ENCODE measurements around the gene GRID1.

Gene GRID1

DNA sequence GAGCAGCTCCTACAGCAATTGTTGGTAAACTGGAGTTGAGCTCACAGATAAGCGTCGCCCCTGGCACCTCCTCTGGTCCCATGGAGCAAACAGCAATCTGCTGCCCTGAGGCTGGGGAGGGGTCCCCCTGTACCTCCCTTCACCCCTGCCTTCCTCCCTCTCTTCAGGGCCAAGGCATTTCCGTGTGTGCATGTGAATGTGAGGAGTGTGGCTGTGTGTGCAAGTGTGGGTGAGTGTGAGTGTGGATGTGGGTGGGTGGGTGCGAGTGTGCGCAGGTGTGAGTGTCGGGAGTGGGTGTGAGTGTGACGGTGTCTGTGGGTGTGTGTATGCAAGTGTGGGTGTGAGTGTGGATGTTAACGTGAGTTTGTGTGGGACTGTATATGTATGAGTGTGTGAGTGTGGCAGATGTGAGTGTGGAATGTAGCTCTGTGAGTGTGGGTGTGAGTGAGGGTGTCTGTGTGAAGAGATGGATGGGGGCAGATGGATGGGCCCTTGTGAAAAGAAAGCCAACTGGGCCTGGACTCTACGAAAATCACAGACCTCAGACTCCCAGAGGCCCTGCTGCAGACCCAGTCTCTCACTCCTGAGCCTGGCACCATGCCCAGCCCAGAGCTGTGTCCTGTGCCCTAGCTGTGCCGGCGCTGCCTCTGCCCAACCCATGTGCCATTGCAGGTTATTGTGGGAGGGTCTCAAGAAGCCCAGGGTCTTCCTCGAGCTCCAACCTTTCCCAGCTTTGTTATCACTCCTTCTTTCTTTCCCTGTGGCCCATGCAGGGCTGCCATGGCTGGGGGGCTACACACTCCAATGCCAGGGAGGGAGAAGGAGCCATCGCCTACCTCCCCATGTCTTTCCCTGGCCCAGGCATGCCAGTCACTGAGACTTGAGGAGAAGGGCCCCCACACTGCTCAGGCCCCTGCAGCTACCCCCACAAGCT, 73.9 kb downstream of the GRID1 start:
- no peak for DNase-seq (ENCODE audit: low read depth)

- no peak for DNase-seq (ENCODE audit: low read depth)
Measured at GRCh38 chr10:86291616-86292340, 74.8 kb downstream of the GRID1 start.

- DNase-seq (ENCODE audit: low read depth): no peak
Measured at GRCh38 chr10:86290933-86291615, 75.5 kb downstream of the GRID1 start.

GRCh38 chr10:86289577-86289868, 77.1 kb downstream of the GRID1 start:
- no peak for DNase-seq (ENCODE audit: low read depth)

DNA sequence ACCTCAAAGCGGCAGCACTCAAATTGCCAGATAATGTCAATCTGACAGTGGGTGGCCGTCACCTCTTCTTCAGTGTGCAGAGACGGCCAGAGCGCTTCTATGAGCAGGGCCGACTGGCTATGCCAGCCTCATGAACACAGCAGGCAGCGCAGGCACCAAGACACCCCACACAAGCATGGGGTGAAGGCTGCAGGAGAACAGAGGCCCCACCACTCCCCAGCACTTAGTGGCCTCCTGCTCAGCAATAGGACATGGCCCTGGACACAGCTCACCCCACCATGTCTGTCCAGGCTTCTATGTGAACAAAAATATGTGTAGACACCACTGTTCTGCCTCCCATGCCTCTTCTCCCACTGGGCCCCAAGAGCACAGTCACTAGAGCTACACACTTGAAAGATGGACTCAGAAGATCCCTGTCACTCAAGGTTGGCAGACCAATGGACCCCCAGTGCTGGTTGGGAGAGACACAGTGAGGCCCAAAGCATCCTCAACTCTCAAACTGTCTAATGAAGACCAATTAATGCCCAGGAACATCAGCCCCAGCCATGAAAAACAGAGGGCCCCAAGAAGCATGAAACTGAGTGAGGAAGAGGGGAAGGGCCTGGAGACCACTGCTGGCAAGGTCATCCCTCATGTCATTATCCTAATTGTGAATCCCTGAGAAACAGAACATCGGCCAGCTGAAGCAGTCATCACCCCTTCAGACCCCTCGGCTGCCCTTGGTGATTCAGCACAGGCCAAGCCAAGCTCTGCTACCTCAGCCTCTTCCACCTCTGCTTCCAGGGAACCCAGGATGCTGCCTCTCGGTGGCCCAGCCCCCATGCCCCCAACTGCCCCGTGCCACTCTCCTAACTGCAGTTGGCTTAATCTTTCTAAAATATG, 77.7 kb downstream of the GRID1 start:
- no peak for DNase-seq (ENCODE audit: low read depth)

GRCh38 chr10:86287966-86288579, 78.5 kb downstream of the GRID1 start:
- DNase-seq (ENCODE audit: low read depth): no peak

DNA sequence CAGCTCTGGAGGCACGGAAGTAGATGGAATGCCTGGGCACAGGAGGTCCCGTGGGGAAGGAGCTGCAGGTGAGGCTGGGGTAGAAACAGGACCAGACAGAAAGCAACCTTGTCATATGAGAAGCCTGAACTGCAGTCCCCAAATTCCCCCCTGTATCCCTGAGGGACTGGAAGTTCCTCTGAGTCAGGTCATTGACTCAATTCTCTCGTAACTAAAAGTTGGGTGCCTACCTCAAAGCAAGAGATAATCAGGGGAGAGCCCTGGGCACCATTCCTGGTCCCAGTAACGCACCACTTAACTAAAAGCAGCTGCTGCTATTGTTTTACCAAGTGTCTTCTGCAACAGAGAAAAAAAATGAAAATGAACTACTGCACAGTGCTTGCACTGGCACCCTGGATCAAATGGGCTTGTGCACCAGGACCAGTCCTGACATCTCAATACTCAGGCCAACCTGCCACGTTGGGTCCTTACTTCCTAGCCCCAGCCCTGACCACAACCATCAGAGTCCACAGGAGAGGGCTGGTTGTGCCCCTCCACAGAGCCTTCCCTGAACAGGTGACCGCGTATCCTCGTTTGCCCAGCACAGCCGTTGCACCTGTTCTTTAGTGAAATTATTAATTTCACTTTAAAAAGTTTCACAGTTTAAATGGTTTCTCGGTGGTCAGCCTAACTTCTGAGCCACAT, 79.3 kb downstream of the GRID1 start:
- no peak for DNase-seq (ENCODE audit: low read depth)

GRCh38 chr10:86286236-86287109, 80.1 kb downstream of the GRID1 start:
- no peak for DNase-seq (ENCODE audit: low read depth)

GRCh38 chr10:86285136-86285790, 81.3 kb downstream of the GRID1 start:
- no peak for DNase-seq (ENCODE audit: low read depth)

- DNase-seq (ENCODE audit: low read depth): no peak
Measured at GRCh38 chr10:86284355-86285105, 82.1 kb downstream of the GRID1 start.

GRCh38 chr10:86283466-86284287, 82.9 kb downstream of the GRID1 start:
- DNase-seq (ENCODE audit: low read depth): no peak

- no peak for DNase-seq (ENCODE audit: low read depth)
Measured at GRCh38 chr10:86282664-86283465, 83.7 kb downstream of the GRID1 start.

DNA sequence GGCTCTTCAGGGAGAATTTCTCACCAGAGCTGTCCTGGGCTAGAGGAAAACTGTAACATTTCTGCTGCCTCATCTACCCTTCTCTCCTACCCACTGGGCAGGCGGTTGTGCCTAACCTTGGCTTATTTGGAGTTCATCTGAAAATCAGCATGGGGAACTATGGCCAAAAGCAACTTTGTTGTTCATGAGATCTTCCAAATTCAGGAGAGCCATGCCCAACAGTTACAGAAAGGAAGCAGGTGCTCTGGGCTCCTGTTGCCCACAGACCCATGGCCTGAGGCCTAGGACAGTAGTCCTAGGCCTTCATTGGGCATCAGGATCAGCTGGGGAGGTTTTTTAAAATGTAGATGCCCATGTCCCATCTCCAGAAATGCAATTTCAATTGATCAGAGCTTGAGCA, 85.2 kb downstream of the GRID1 start:
- no peak for DNase-seq (ENCODE audit: low read depth)

DNA sequence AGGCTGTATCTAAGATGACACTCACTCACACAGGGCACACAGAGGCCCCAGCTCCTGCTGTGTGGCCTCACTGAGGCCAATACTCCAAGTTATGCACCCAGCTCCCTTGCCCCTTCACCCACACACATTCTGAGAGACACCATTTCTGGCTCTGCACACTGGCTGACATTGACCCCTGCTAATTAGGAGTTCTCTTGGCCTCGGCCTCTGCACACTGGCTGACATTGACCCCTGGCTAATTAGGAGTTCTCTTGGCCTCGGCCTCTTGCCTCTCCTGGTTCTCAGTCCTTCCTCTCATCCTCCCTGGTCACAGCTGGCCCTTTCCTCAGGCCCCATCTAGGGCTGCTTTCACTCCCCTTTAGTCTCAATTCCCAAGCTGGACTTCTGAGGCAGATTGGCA, 97.3 kb downstream of the GRID1 start:
- no peak for DNase-seq (ENCODE audit: low read depth)

DNA sequence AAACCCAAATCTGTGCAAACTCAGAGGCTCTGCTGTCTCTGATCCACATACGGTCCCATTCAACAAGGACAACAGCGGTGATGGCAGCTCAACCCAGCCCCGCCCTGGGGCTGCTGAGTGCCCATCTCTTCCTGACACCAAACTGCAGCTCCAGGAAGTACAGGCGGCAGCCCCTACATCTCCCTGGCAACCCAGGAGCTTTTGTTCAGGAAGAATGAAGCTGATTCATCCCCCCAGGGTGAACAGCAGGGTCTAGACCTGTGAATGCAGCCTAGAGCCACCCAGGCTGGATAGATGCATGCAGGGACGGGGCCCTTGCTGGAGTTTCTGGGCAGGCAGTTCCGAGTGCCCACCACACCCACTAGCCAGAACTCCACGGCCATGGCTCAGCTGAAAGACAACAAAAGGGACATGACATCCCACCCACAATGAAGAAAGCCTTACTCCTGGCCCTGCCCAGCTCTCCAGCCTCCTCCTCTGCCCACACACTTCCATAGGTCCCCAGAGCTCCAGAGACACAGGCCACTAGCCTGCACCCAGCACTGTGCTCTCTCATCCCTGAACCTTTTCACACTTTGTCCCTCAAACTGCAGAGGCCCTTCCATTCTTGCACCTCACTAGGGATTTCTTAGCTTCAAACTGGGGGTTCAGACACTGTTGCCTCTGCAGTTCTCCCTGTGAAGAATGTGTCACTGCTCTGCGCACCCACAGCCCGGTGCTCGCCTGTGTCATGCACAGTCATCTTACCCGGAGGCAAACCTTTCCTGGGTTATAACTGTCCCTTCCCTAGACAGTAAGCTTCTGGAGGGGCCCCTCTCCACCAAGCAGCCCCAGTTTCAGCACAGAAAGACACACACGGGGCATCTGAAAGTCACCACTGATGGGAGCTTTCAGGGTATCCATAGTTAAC, 99.1 kb downstream of the GRID1 start:
- no peak for DNase-seq (ENCODE audit: low read depth)

Data from stimulated activated CD8-positive, alpha-beta memory T cell treated with anti-CD3 and anti-CD28 coated beads, Interleukin-4, amount 100 ng/mL, for 24 hours (primary cell).